ENCODE data around the gene GAS7. TPM values are rescaled to one million over a fixed set of nuclear protein-coding genes. Genes with fewer than 3 reads are reported as not detected.
"Not testable (repeated sequence)": the region's sequence is repeated elsewhere in the genome, so short reads cannot be mapped to it uniquely, and the experiment has no call there.

Gene GAS7
- total RNA-seq, 3 donors from 2014 or later, result 0.30 to 1.6 (median 0.82) TPM

- Mint-ChIP-seq H3K36me3 (ENCODE audit: insufficient read depth) (no peaks in the 10 kb centered on the region), H3K9me3 (no peaks in the 10 kb centered on the region), H3K27me3 (ENCODE audit: low read depth) (peaks cover 8% of the 10 kb centered on the region), H3K4me3 (no peak overlapping the region), H3K4me1 (ENCODE audit: low read depth) (peaks cover 3% of the 10 kb centered on the region)
- ATAC-seq (no peak), DNase-seq (no peak)
Observed at GRCh38 chr17:10107316-10108165, 90.9 kb downstream of the GAS7 start.

DNA sequence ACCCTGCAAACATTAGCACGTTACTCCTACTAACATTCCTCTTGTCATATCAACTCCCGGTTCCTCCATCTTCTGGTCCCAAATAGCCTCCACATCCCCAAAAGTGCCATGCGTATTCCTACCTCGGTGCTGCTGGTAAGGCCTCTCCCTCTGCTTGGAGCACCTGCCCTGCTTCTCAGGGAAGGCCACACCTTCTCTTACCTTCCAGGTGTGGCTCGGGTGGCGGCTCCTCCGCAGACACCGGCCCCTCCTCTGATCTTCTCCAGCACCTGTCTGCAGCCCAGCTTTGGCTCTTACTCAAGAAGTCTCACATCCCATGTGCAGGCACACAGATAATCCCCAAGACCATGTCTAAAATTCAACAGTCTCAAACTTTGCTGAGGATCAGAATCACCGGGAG is 92.3 kb downstream of the GAS7 start:
- H3K27me3 Mint-ChIP-seq (ENCODE audit: low read depth), result peaks cover 8% of the 10 kb centered on the region
- DNase-seq, result no peak
- no peaks in the 10 kb centered on the region for H3K9me3 Mint-ChIP-seq
- H3K36me3 Mint-ChIP-seq (ENCODE audit: insufficient read depth), result no peaks in the 10 kb centered on the region
- no peaks in the 10 kb centered on the region for H3K4me1 Mint-ChIP-seq (ENCODE audit: low read depth)
- no peak overlapping the region for H3K4me3 Mint-ChIP-seq
- ATAC-seq, result no peak

- Mint-ChIP-seq H3K4me1 (ENCODE audit: low read depth) (no peaks in the 10 kb centered on the region), H3K27me3 (ENCODE audit: low read depth) (peaks cover 8% of the 10 kb centered on the region), H3K36me3 (ENCODE audit: insufficient read depth) (no peaks in the 10 kb centered on the region), H3K4me3 (no peak overlapping the region), H3K9me3 (no peaks in the 10 kb centered on the region)
- DNase-seq (no peak), ATAC-seq (no peak)
Observed at GRCh38 chr17:10105513-10106001, 92.8 kb downstream of the GAS7 start.

DNA sequence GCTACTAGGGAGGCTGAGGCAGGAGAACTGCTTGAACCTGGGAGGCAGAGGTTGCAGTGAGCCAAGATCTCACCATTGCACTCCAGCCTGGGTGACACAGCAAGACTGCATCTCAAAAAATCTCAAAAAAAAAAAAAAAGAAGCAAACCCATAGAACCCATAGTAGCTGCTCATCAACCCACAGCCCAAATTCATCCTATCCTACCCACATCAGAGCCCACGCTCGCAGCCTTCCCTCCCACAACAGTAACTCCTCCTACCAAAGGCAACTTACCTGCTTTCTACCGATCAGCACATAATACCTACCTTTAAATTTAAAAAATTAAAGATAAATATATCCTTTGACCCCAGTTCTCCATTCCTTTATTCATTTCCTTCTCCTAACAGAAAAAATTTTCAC is 94.7 kb downstream of the GAS7 start:
- H3K9me3 Mint-ChIP-seq, result no peaks in the 10 kb centered on the region
- ATAC-seq (no peak), DNase-seq (no peak)
- H3K4me3 Mint-ChIP-seq, result no peak overlapping the region
- no peaks in the 10 kb centered on the region for H3K36me3 Mint-ChIP-seq (ENCODE audit: insufficient read depth)
- no peaks in the 10 kb centered on the region for H3K4me1 Mint-ChIP-seq (ENCODE audit: low read depth)
- H3K27me3 Mint-ChIP-seq (ENCODE audit: low read depth), result peaks cover 8% of the 10 kb centered on the region

DNA sequence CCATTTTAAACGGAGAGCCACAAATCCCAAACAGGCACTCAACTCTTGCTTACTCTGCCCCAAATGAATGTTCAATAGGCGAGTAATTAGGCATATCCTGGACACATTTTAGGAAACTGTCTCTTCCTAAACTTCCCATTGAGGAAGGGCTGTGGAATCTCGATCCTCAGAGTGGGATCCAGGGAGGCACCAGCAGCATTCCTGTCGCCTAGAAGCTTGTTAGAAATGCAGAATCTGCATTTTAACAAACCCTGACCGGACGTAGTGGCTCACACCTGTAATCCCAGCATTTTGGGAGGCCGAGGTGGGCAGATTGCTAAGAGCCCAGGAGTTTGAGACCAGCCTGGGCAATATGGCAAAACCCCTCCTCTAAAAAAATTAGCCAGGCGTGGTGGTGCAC is 95.6 kb downstream of the GAS7 start:
- Mint-ChIP-seq H3K36me3 (ENCODE audit: insufficient read depth) (no peaks in the 10 kb centered on the region), H3K9me3 (no peaks in the 10 kb centered on the region), H3K4me1 (ENCODE audit: low read depth) (no peaks in the 10 kb centered on the region), H3K27me3 (ENCODE audit: low read depth) (peaks cover 8% of the 10 kb centered on the region), H3K4me3 (no peak overlapping the region)
- DNase-seq (no peak), ATAC-seq (no peak)

- H3K4me3 Mint-ChIP-seq, result no peak overlapping the region
- ATAC-seq (no peak), DNase-seq (no peak)
- peaks cover 2% of the 10 kb centered on the region for H3K27me3 Mint-ChIP-seq (ENCODE audit: low read depth)
- no peaks in the 10 kb centered on the region for H3K4me1 Mint-ChIP-seq (ENCODE audit: low read depth)
- H3K36me3 Mint-ChIP-seq (ENCODE audit: insufficient read depth), result no peaks in the 10 kb centered on the region
- H3K9me3 Mint-ChIP-seq, result no peaks in the 10 kb centered on the region
Observed at GRCh38 chr17:10099051-10099571, 99.3 kb downstream of the GAS7 start.

DNA sequence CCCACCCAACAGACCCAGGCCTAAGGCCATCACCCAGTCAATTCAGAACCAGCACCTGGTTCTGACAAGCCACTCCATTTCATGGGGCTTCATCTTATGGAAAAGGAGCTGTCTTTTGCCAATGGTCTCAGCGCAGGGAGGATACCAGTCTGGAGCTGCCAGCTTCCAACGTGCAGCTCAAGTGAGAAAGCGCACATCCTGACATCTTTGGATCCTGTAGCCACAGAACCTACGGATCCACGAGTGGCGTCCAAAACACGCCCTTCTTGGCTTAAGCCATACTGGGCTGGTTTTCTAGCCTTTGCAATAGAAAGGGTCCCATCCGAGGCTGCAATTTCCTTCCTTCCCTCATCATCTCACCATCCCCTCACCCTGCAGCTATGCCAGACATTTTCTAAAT is 101.8 kb downstream of the GAS7 start:
- Mint-ChIP-seq H3K9me3 (peaks cover 5% of the 10 kb centered on the region), H3K4me1 (ENCODE audit: low read depth) (no peaks in the 10 kb centered on the region)

GRCh38 chr17:10095295-10095694 is 103.1 kb downstream of the GAS7 start:
- H3K36me3 Mint-ChIP-seq (ENCODE audit: insufficient read depth); H3K27me3 Mint-ChIP-seq (ENCODE audit: low read depth); ATAC-seq; DNase-seq; H3K4me3 Mint-ChIP-seq; H3K9me3 Mint-ChIP-seq; H3K4me1 Mint-ChIP-seq (ENCODE audit: low read depth): not testable (repeated sequence)

More for the DNA sequence above, 101.8 kb downstream of the GAS7 start:
- ATAC-seq, result no peak
- Mint-ChIP-seq H3K36me3 (ENCODE audit: insufficient read depth) (no peaks in the 10 kb centered on the region), H3K4me3 (no peak overlapping the region), H3K27me3 (ENCODE audit: low read depth) (no peaks in the 10 kb centered on the region)
- DNase-seq, result no peak

GRCh38 chr17:10094797-10095196 is 103.6 kb downstream of the GAS7 start:
- ATAC-seq, result no peak
- DNase-seq, result no peak
- Mint-ChIP-seq H3K36me3 (ENCODE audit: insufficient read depth) (no peaks in the 10 kb centered on the region), H3K4me3 (no peak overlapping the region), H3K4me1 (ENCODE audit: low read depth) (no peaks in the 10 kb centered on the region), H3K27me3 (ENCODE audit: low read depth) (no peaks in the 10 kb centered on the region), H3K9me3 (peaks cover 5% of the 10 kb centered on the region)

GRCh38 chr17:10092595-10092994 is 105.8 kb downstream of the GAS7 start:
- Mint-ChIP-seq H3K36me3 (ENCODE audit: insufficient read depth) (no peaks in the 10 kb centered on the region), H3K4me3 (no peak overlapping the region), H3K27me3 (ENCODE audit: low read depth) (no peaks in the 10 kb centered on the region), H3K4me1 (ENCODE audit: low read depth) (peaks cover under 1% of the 10 kb centered on the region), H3K9me3 (peaks cover 5% of the 10 kb centered on the region)
- ATAC-seq, result no peak
- no peak for DNase-seq

GRCh38 chr17:10091046-10091445 is 107.4 kb downstream of the GAS7 start:
- H3K9me3 Mint-ChIP-seq, result peaks cover 5% of the 10 kb centered on the region
- no peaks in the 10 kb centered on the region for H3K27me3 Mint-ChIP-seq (ENCODE audit: low read depth)
- peaks cover 5% of the 10 kb centered on the region for H3K4me1 Mint-ChIP-seq (ENCODE audit: low read depth)
- H3K36me3 Mint-ChIP-seq (ENCODE audit: insufficient read depth), result no peaks in the 10 kb centered on the region
- DNase-seq, result no peak
- no peak overlapping the region for H3K4me3 Mint-ChIP-seq
- no peak for ATAC-seq

- Mint-ChIP-seq H3K4me1 (ENCODE audit: low read depth) (peaks cover 5% of the 10 kb centered on the region), H3K4me3 (no peak overlapping the region), H3K27me3 (ENCODE audit: low read depth) (no peaks in the 10 kb centered on the region), H3K9me3 (peaks cover 5% of the 10 kb centered on the region), H3K36me3 (ENCODE audit: insufficient read depth) (no peaks in the 10 kb centered on the region)
- DNase-seq (no peak), ATAC-seq (no peak)
Observed at GRCh38 chr17:10089196-10089804, 109.1 kb downstream of the GAS7 start.

- Mint-ChIP-seq H3K4me3 (no peak overlapping the region), H3K36me3 (ENCODE audit: insufficient read depth) (no peaks in the 10 kb centered on the region), H3K9me3 (peaks cover 5% of the 10 kb centered on the region), H3K4me1 (ENCODE audit: low read depth) (peaks cover 5% of the 10 kb centered on the region), H3K27me3 (ENCODE audit: low read depth) (no peaks in the 10 kb centered on the region)
- ATAC-seq (no peak), DNase-seq (no peak)
Observed at GRCh38 chr17:10088444-10088843, 110.0 kb downstream of the GAS7 start.

DNA sequence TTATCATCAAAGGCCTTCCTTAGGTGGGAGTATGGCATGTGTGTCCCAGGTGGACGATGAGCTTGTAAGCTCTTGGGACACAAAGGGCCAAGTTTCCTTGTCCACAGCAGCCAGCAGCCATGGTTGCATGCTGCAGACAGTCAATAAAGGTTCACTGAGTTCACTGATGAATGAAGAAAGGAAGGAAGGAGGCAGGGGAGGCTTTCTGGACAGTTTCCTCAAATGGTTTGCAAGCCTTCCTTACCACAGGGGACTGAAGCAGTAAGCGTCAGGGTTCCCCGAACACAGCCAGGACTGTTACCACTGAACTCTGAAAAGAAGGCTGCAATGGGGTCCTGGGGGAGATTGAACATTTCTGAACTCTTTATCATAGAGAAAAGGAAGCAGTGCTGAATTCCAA is 111.1 kb downstream of the GAS7 start:
- Mint-ChIP-seq H3K36me3 (ENCODE audit: insufficient read depth) (no peaks in the 10 kb centered on the region), H3K9me3 (peaks cover 3% of the 10 kb centered on the region), H3K4me1 (ENCODE audit: low read depth) (peaks cover 5% of the 10 kb centered on the region), H3K4me3 (no peak overlapping the region), H3K27me3 (ENCODE audit: low read depth) (no peaks in the 10 kb centered on the region)
- ATAC-seq (no peak), DNase-seq (no peak)

- Mint-ChIP-seq H3K27me3 (ENCODE audit: low read depth) (peaks cover 5% of the 10 kb centered on the region), H3K9me3 (peaks cover 3% of the 10 kb centered on the region), H3K36me3 (ENCODE audit: insufficient read depth) (no peaks in the 10 kb centered on the region), H3K4me1 (ENCODE audit: low read depth) (peaks cover 19% of the 10 kb centered on the region), H3K4me3 (no peak overlapping the region)
- ATAC-seq (no peak), DNase-seq (no peak)
Observed at GRCh38 chr17:10083864-10084263, 114.5 kb downstream of the GAS7 start.

All from activated T-cell treated with anti-CD3 and anti-CD28 coated beads, Interleukin-2, amount 50 U/mL, for 4 hours (primary cell).